Activated CD8-positive, alpha-beta memory T cell treated with anti-CD3 and anti-CD28 coated beads for 48 hours (primary cell): ENCODE results near the gene NFU1.
A peak's percentile ranks its signal among the peaks of the same experiment; 100 is the strongest.
"Not testable (repeated sequence)": the region's sequence is repeated elsewhere in the genome, so short reads cannot be mapped to it uniquely, and the experiment has no call there.

Experiments
- DNase-seq, 3 experiments: peaks; one replicate each; pipeline ENCODE4 v3.0.0-alpha.2; 2020; ENCODE audit warnings: low read depth in 2 of 3, low spot score in 2 of 3

The NFU1 gene

GRCh38 chr2:69387770-69388481, 49.3 kb downstream of the NFU1 start:
- DNase-seq: no peak

- peak; percentile 74 to 86 (median 76) for DNase-seq
These were observed 50.2 kb downstream of the NFU1 start, which contains the start of gene GFPT1 for GRCh38 chr2:69386789-69387734. GFPT1 (minus strand) TSS chr2:69387227; CDS start chr2:69387071, 156 bp downstream.

GRCh38 chr2:69386360-69386759, 50.9 kb downstream of the NFU1 start:
- DNase-seq: no peak

GRCh38 chr2:69385443-69386151, 51.6 kb downstream of the NFU1 start:
- DNase-seq: no peak

GRCh38 chr2:69384618-69385081, 52.6 kb downstream of the NFU1 start:
- no peak for DNase-seq

- no peak for DNase-seq
These were observed 53.9 kb downstream of the NFU1 start for GRCh38 chr2:69383176-69383812.

GRCh38 chr2:69382547-69382946, 54.7 kb downstream of the NFU1 start:
- DNase-seq: no peak

GRCh38 chr2:69381337-69381737, 55.9 kb downstream of the NFU1 start:
- no peak for DNase-seq

GRCh38 chr2:69380072-69380917, 56.9 kb downstream of the NFU1 start:
- no peak for DNase-seq

GRCh38 chr2:69376403-69376802, 60.8 kb downstream of the NFU1 start:
- no peak for DNase-seq

- no peak for DNase-seq
These were observed 61.5 kb downstream of the NFU1 start for GRCh38 chr2:69375494-69376353.

GRCh38 chr2:69372767-69373166, 64.5 kb downstream of the NFU1 start:
- DNase-seq: no peak

GRCh38 chr2:69369802-69370201, 67.4 kb downstream of the NFU1 start:
- no peak for DNase-seq

- DNase-seq: no peak
These were observed 68.6 kb downstream of the NFU1 start for GRCh38 chr2:69368588-69368987.

- DNase-seq: no peak
These were observed 77.9 kb downstream of the NFU1 start for GRCh38 chr2:69359371-69359770.

GRCh38 chr2:69358914-69359313, 78.3 kb downstream of the NFU1 start:
- no peak for DNase-seq

- DNase-seq: no peak
These were observed 80.8 kb downstream of the NFU1 start for GRCh38 chr2:69356471-69356870.

- DNase-seq: not testable (repeated sequence)
These were observed 82.3 kb downstream of the NFU1 start for GRCh38 chr2:69354976-69355375.

- no peak for DNase-seq
These were observed 83.9 kb downstream of the NFU1 start for GRCh38 chr2:69353360-69353759.
